Keratinocyte (primary cell): ENCODE data around the gene PFDN4. TPM values are rescaled to one million over a fixed set of nuclear protein-coding genes. Genes with fewer than 3 reads are reported as not detected.

Experiments
- DNase-seq: peaks from one replicate; pipeline ENCODE4 v3.0.0-alpha.2; 2011; ENCODE audit warnings: low read depth, missing footprints, low spot score
- FAIRE-seq: peaks from 2 replicates; lab custom pipeline; 2011; peaks lifted over from hg19 to GRCh38; lab: Jason Lieb, UNC
- H2AFZ ChIP-seq: 2 replicates; pipeline ENCODE4 v1.6.0; 2012; ENCODE audit warnings: low read length, control low read depth, inconsistent platforms; ENCODE audit not compliant: control insufficient read depth
- H3K27ac ChIP-seq: 2 replicates; pipeline ENCODE4 v1.5.1; 2011; ENCODE audit warnings: low read length; ENCODE audit not compliant: control insufficient read depth, insufficient read depth
- H3K27me3 ChIP-seq: 3 replicates; pipeline ENCODE4 v1.6.0; 2011; ENCODE audit warnings: low read length; ENCODE audit not compliant: control insufficient read depth, insufficient read depth; ENCODE audit errors: extremely low read depth
- H3K36me3 ChIP-seq, 2 experiments: 2 replicates in 1 of 2; 3 replicates in 1 of 2; pipeline ENCODE4 v1.5.1; 2011; ENCODE audit warnings: low read length in 2 of 2, mild to moderate bottlenecking in 1 of 2; ENCODE audit not compliant: control insufficient read depth in 2 of 2, insufficient read depth in 2 of 2; ENCODE audit errors: extremely low read depth in 1 of 2
- H3K4me1 ChIP-seq: 3 replicates; pipeline ENCODE4 v1.5.1; 2011; ENCODE audit warnings: low read length; ENCODE audit not compliant: control insufficient read depth, insufficient read depth; ENCODE audit errors: extremely low read depth
- H3K4me2 ChIP-seq: 3 replicates; pipeline ENCODE4 v1.6.0; 2011; ENCODE audit warnings: low read depth, low read length; ENCODE audit not compliant: control insufficient read depth, insufficient read depth; ENCODE audit errors: extremely low read depth
- H3K4me3 ChIP-seq, 3 experiments: fragments of 200-600 bp in 1 of 3; sonication (generic) in 1 of 3; 2 replicates in 2 of 3; 3 replicates in 1 of 3; pipeline ENCODE4 v1.5.1; 2011 to 2016; ENCODE audit warnings: low read length in 3 of 3, mild to moderate bottlenecking in 3 of 3, control low read depth in 2 of 3, inconsistent platforms in 1 of 3, low read depth in 1 of 3, mixed read lengths in 1 of 3, mixed run types in 1 of 3, moderate library complexity in 1 of 3; ENCODE audit not compliant: control insufficient read depth in 2 of 3, insufficient read depth in 2 of 3; ENCODE audit errors: extremely low read depth in 1 of 3
- H3K79me2 ChIP-seq: 2 replicates; pipeline ENCODE4 v1.6.0; 2012; ENCODE audit warnings: low read length; ENCODE audit not compliant: control insufficient read depth, insufficient read depth
- H3K9ac ChIP-seq: 3 replicates; pipeline ENCODE4 v1.6.0; 2011; ENCODE audit warnings: low read length; ENCODE audit not compliant: control insufficient read depth, insufficient read depth; ENCODE audit errors: extremely low read depth
- H3K9me1 ChIP-seq: 3 replicates; pipeline ENCODE4 v1.6.0; 2011; ENCODE audit warnings: low read length; ENCODE audit not compliant: control insufficient read depth, insufficient read depth; ENCODE audit errors: extremely low read depth
- H3K9me3 ChIP-seq: 2 replicates; pipeline ENCODE4 v1.5.1; 2012; ENCODE audit warnings: low read depth, low read length; ENCODE audit not compliant: control insufficient read depth
- H4K20me1 ChIP-seq: 3 replicates; pipeline ENCODE4 v1.6.0; 2011; ENCODE audit warnings: low read length; ENCODE audit not compliant: control insufficient read depth, insufficient read depth; ENCODE audit errors: extremely low read depth
- EZH2 ChIP-seq: IDR thresholded peaks from one replicate; pipeline ENCODE4 v1.6.1; 2012; ENCODE audit warnings: inconsistent platforms, mild to moderate bottlenecking, low read length, moderate library complexity
- dilution Hi-C: fragments of 300-500 bp; cut with MboI; formaldehyde crosslinking; loops from one replicate; pipeline ENCODE4 v1.7.0; 2020; ENCODE audit warnings: low sequenced_read_pairs; ENCODE audit not compliant: extremely low pct_ligation_motif_present
- polyA plus RNA-seq, 5 experiments: library from polyadenylated mRNA; depleted of rRNA in 3 of 5; stranded (reverse) in 3 of 5; stranded (forward) in 1 of 5; unstranded in 1 of 5; fragments of >200 nt; gene quantifications; 1 replicate in 1 of 5; 2 replicates in 3 of 5; 3 replicates in 1 of 5; pipeline versions ENCODE4 v1.2.1 to v1.2.3, GENCODE V29; 2011 to 2012; ENCODE audit warnings: missing spikeins in 2 of 5, low read depth in 1 of 5, low replicate concordance in 1 of 5
- TF ChIP-seq, protein P1 (sequence below), 3 experiments: IDR thresholded peaks in 1 of 3; conservative IDR thresholded peaks in 1 of 3; optimal IDR thresholded peaks in 1 of 3; 2 replicates in 2 of 3; 3 replicates in 1 of 3; pipeline versions ENCODE3 to v1.5.1; 2011; ENCODE audit warnings: low read length in 3 of 3, mild to moderate bottlenecking in 3 of 3, moderate library complexity in 2 of 3, control low read depth in 1 of 3, inconsistent platforms in 1 of 3; ENCODE audit not compliant: insufficient read depth in 2 of 3; ENCODE audit errors: extremely low read depth in 1 of 3

The PFDN4 gene
- polyA plus RNA-seq, 1 donor (not counting 4 experiments of a cell fraction or from before 2014, with no cell fraction given) = 65.7 TPM

DNA sequence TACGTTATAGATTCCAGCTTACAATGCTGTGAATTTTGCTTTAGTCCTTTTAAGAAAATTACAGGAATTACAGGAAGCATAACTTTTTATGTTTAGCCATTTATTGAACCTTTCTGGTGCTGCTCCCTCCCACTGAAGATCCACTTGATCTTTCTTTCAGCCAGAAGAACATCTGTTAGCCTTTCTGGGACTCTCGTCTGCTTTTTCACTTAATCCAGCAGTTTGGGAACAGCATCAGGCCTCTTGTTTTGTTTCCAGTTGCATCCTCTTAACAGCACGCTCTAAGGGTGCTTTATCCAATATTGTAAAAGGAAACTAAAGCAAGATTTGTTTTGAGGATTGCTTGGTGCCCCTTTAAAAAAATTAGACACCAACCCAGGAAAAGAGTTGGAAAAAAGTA, 23.8 kb upstream of the PFDN4 start:
- Histone ChIP-seq H2AFZ (peak overlapping the region; percentile 25), H3K27me3 (no peaks in the 10 kb centered on the region), H3K27ac (peak overlapping the region; percentile 68), H3K4me1 (peaks cover 48% of the 10 kb centered on the region), H3K36me3 (no peaks in the 10 kb centered on the region), H4K20me1 (no peaks in the 10 kb centered on the region), H3K9ac (no peak overlapping the region), H3K4me2 (peak overlapping the region; percentile 50), H3K9me1 (no peaks in the 10 kb centered on the region), H3K79me2 (no peaks in the 10 kb centered on the region), H3K9me3 (no peaks in the 10 kb centered on the region), H3K4me3 (no peak overlapping the region)
- DNase-seq (no peak), FAIRE-seq (no peak)
- TF ChIP-seq, protein P1, sequence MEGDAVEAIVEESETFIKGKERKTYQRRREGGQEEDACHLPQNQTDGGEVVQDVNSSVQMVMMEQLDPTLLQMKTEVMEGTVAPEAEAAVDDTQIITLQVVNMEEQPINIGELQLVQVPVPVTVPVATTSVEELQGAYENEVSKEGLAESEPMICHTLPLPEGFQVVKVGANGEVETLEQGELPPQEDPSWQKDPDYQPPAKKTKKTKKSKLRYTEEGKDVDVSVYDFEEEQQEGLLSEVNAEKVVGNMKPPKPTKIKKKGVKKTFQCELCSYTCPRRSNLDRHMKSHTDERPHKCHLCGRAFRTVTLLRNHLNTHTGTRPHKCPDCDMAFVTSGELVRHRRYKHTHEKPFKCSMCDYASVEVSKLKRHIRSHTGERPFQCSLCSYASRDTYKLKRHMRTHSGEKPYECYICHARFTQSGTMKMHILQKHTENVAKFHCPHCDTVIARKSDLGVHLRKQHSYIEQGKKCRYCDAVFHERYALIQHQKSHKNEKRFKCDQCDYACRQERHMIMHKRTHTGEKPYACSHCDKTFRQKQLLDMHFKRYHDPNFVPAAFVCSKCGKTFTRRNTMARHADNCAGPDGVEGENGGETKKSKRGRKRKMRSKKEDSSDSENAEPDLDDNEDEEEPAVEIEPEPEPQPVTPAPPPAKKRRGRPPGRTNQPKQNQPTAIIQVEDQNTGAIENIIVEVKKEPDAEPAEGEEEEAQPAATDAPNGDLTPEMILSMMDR (optimal IDR thresholded peaks at IDR 0.05 in 1 of 3, IDR thresholded peaks at IDR 0.05 in 1 of 3, conservative IDR thresholded peaks at IDR 0.05 in 1 of 3; ENCODE audit: extremely low read depth in 1 of 3, insufficient read depth in 2 of 3, low read length in 3 of 3) = no peak
- no peak for TF ChIP-seq EZH2
- dilution Hi-C loops = no loop called here

DNA sequence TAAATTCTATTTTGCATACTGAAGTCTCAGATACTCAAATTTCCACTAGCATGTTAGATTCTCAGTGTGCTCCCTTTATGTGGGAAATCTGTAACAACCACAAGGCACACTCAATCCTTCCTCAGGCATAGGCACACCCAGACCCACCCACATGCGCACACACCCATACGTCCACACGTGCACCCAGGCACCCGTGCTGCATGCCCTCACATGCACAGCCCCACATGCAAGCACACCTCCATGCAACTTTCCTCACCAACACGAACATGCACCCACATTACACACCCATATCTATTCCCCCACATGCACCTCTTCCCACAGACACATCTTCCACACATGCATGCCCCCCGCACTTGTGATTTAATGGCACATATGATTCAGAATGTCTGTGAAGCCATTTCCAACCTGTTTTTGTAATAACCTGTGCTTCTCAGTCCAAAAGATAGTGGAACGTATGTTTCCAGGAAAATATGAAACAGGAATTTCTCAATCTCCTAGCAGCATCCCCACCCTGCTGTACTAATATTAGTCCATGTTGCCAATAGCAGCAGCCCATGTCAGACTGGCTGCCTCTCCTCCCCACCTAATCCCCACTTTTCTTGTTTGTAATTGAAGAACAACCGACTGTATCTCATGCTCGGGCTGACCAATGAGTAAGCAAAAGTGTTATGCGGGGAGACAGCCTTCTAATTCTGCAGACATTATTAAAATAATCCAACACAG, 22.8 kb upstream of the PFDN4 start:
- no peaks in the 10 kb centered on the region for H3K79me2 ChIP-seq
- no peak overlapping the region for H3K4me3 ChIP-seq
- H3K9me1 ChIP-seq = no peaks in the 10 kb centered on the region
- no peaks in the 10 kb centered on the region for H3K36me3 ChIP-seq
- no peak for TF ChIP-seq EZH2
- TF ChIP-seq, protein P1 (optimal IDR thresholded peaks at IDR 0.05 in 1 of 3, IDR thresholded peaks at IDR 0.05 in 1 of 3, conservative IDR thresholded peaks at IDR 0.05 in 1 of 3; ENCODE audit: extremely low read depth in 1 of 3, insufficient read depth in 2 of 3, low read length in 3 of 3) = no peak
- no peaks in the 10 kb centered on the region for H4K20me1 ChIP-seq
- dilution Hi-C loops = no loop called here
- no peak for DNase-seq
- H3K9ac ChIP-seq = peak overlapping the region; percentile 34
- H3K4me2 ChIP-seq = peak overlapping the region; percentile 50
- no peak overlapping the region for H2AFZ ChIP-seq
- peak overlapping the region; percentile 68 for H3K27ac ChIP-seq
- peak; percentile 92 for FAIRE-seq
- H3K4me1 ChIP-seq = peaks cover 48% of the 10 kb centered on the region
- H3K27me3 ChIP-seq = no peaks in the 10 kb centered on the region
- H3K9me3 ChIP-seq = no peaks in the 10 kb centered on the region
